ENCODE measurements around the gene MAU2. TPM values are rescaled to one million over a fixed set of nuclear protein-coding genes. Genes with fewer than 3 reads are reported as not detected.

The MAU2 gene
- total and polyA plus RNA-seq, 10 of the 15 experiments (the other 5 are each of a cell fraction or from before 2014, with no cell fraction given): 1.8 to 47.2 (median 22.1) TPM

GRCh38 chr19:19305066-19305465 is 15.6 kb upstream of the MAU2 start:
- H3K4me1 ChIP-seq (ENCODE audit: control insufficient read depth, insufficient read depth, low read length): no peaks in the 10 kb centered on the region
- no peak overlapping the region for H3K4me2 ChIP-seq (ENCODE audit: control insufficient read depth, insufficient read depth)
- ChIA-PET SMC1A (ENCODE audit: uncharacterized antibody, unreplicated experiment) (no interaction called here), CTCF (no interaction called here), RAD21 (ENCODE audit: unreplicated experiment) (no interaction called here), POLR2A (no interaction called here)
- no peaks in the 10 kb centered on the region for H3K27me3 ChIP-seq (replicated peaks in 1 of 2; ENCODE audit: control insufficient read depth in 2 of 2, insufficient read depth in 2 of 2, low read length in 1 of 2)
- H3K79me2 ChIP-seq (ENCODE audit: control insufficient read depth, insufficient read depth, low read length): no peaks in the 10 kb centered on the region
- no peaks in the 10 kb centered on the region for H3K9me3 ChIP-seq (replicated peaks; ENCODE audit: control insufficient read depth, insufficient read depth, low read length)
- FAIRE-seq (no peak), ATAC-seq (no peak), DNase-seq (ENCODE audit: low read depth, low spot score) (no peak)
- H2AFZ ChIP-seq (ENCODE audit: control insufficient read depth, low read depth, low read length): no peak overlapping the region
- no peaks in the 10 kb centered on the region for H4K20me1 ChIP-seq (ENCODE audit: control insufficient read depth, insufficient read depth)
- 80% methylated on average over 10 of the region's 10 CpGs for whole genome bisulfite sequencing (ENCODE audit: insufficient coverage, insufficient replicate concordance, low lambda C conversion rate, missing lambda C conversion rate)
- in situ Hi-C loops (cut with MboI): no loop called here
- no TSS peak for BruUV-seq (replicated peaks)
- H3K9ac ChIP-seq (ENCODE audit: control insufficient read depth, insufficient read depth, low read length): no peak overlapping the region
- intact Hi-C loops (cut with micrococcal nuclease; ENCODE audit: unreplicated experiment): no loop called here
- H3K36me3 ChIP-seq (ENCODE audit: control insufficient read depth in 2 of 2, insufficient read depth in 2 of 2, low read length in 1 of 2): peaks cover 13 to 34% of the 10 kb centered on the region in 2 experiments
- H3K27ac ChIP-seq (ENCODE audit: control insufficient read depth, insufficient read depth): no peak overlapping the region
- H3K4me3 ChIP-seq: no peak overlapping the region
- TF ChIP-seq MYB (IDR thresholded peaks at IDR 0.05; ENCODE audit: borderline replicate concordance, low read depth, low read length) (no peak), TCF3 (IDR thresholded peaks at IDR 0.05; ENCODE audit: borderline replicate concordance, insufficient read depth, low read depth, low read length) (no peak), HDGF (IDR thresholded peaks at IDR 0.05) (no peak), ZBED1 (IDR thresholded peaks at IDR 0.05; ENCODE audit: borderline replicate concordance) (no peak), ZNF622 (IDR thresholded peaks at IDR 0.05) (no peak), CUX1 (IDR thresholded peaks at IDR 0.05; ENCODE audit: insufficient replicate concordance, low read depth, low read length) (no peak), NFYB (IDR thresholded peaks at IDR 0.05; ENCODE audit: insufficient read depth, low read depth, low read length) (no peak), RCOR1 (conservative IDR thresholded peaks at IDR 0.05; ENCODE audit: low read depth, low read length) (no peak), ELK1 (IDR thresholded peaks at IDR 0.05; ENCODE audit: low read depth, low read length) (no peak), SMAD1 (IDR thresholded peaks at IDR 0.05; ENCODE audit: low read depth, partially characterized antibody) (no peak), TCF12 (IDR thresholded peaks at IDR 0.05; ENCODE audit: low read depth, low read length) (no peak), ATF7 (IDR thresholded peaks at IDR 0.05; ENCODE audit: low read depth) (no peak), TAF1 (IDR thresholded peaks at IDR 0.05; ENCODE audit: borderline replicate concordance, low read depth, low read length) (no peak), NR2C1 (IDR thresholded peaks at IDR 0.05) (no peak), POLR2AphosphoS5 (IDR thresholded peaks at IDR 0.05; ENCODE audit: low read length) (no peak), ZBTB11 (CRISPR knock-in tag; IDR thresholded peaks at IDR 0.05) (no peak)
